ENCODE results near the gene BRD3. TPM values are rescaled to one million over a fixed set of nuclear protein-coding genes. Genes with fewer than 3 reads are reported as not detected.

BRD3 gene
- total RNA-seq, 1 experiment from 2014 or later, result 47.3 TPM

- H4K20me1 ChIP-seq (ENCODE audit: insufficient read depth), result peaks cover 76% of the 10 kb centered on the region
- H3F3A ChIP-seq (ENCODE audit: insufficient read depth, low read depth), result no peaks in the 10 kb centered on the region
- H3K27ac ChIP-seq, result no peak overlapping the region
- H3K27me3 ChIP-seq (ENCODE audit: insufficient read depth, low read depth), result no peaks in the 10 kb centered on the region
- H3K36me3 ChIP-seq (ENCODE audit: low read depth), result no peaks in the 10 kb centered on the region
- BruUV-seq (replicated peaks), result no TSS peak
- peaks cover 18% of the 10 kb centered on the region for H3K4me1 ChIP-seq (replicated peaks; ENCODE audit: insufficient read depth)
- H3K4me2 ChIP-seq, result no peak overlapping the region
- no peaks in the 10 kb centered on the region for H3K9me2 ChIP-seq (ENCODE audit: insufficient read depth)
- DNase-seq, result no peak
- TF ChIP-seq EZH2 (IDR thresholded peaks at IDR 0.05; ENCODE audit: low read depth), result no peak
- TF ChIP-seq, protein P1, sequence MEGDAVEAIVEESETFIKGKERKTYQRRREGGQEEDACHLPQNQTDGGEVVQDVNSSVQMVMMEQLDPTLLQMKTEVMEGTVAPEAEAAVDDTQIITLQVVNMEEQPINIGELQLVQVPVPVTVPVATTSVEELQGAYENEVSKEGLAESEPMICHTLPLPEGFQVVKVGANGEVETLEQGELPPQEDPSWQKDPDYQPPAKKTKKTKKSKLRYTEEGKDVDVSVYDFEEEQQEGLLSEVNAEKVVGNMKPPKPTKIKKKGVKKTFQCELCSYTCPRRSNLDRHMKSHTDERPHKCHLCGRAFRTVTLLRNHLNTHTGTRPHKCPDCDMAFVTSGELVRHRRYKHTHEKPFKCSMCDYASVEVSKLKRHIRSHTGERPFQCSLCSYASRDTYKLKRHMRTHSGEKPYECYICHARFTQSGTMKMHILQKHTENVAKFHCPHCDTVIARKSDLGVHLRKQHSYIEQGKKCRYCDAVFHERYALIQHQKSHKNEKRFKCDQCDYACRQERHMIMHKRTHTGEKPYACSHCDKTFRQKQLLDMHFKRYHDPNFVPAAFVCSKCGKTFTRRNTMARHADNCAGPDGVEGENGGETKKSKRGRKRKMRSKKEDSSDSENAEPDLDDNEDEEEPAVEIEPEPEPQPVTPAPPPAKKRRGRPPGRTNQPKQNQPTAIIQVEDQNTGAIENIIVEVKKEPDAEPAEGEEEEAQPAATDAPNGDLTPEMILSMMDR (conservative IDR thresholded peaks at IDR 0.05), result no peak
- intact Hi-C loops (cut with micrococcal nuclease; ENCODE audit: unreplicated experiment), result no loop called here
- H3K79me2 ChIP-seq (ENCODE audit: low read depth), result peaks cover 49% of the 10 kb centered on the region
- POLR2A ChIA-PET (ENCODE audit: unreplicated experiment), result no interaction called here
- H3K4me3 ChIP-seq, result no peak overlapping the region
- H2AFZ ChIP-seq, result no peak overlapping the region
- no peaks in the 10 kb centered on the region for H3K9me3 ChIP-seq (ENCODE audit: insufficient read depth, low read depth)
- CTCF ChIA-PET, result no interaction called here
Measured at GRCh38 chr9:134058716-134059115, 9.1 kb downstream of the BRD3 start.

DNA sequence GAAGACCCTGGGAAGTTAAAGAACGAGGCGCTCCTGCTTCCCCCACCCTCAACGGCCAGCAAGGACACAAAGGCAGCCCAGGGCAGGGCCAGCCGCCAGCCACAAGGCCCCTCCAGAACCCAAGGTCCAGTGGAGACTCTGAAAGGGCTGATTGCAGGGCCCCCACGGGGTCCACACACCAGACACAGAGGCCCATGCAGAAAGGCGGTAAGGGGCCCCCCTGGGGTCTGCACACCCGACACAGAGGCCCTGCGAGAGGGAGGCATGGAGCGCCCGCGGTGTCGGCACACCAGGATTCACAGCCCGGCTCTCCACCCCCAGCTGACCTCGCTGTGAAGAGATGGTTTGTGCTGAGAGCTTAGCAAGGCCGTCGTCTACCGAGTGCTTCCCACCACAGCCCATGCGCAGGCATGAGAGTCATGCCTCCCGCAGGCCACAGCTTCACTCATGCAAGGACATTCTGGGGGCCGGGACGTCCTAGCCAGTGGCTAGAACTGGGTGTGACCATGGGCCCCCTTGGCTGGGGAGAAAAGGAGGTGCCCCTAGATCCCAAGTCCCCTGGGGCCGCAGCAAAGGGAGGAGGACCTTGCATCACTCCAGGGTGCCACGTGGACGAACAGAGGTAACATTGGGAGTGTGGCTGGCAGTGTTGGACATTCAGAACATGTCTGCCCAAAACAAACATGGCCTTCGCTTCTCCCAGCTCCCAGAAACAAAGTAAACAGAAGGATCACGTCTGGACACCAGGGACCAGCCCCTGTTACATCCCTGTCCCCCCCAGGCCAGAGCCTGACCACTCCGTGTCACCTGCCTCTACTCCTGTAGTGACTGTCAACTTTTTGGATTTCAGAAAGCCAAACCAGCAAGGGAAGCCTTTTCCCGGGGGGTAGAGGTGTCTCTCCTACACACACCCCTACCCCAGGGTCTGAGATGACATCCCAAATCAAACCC, 9.8 kb downstream of the BRD3 start:
- no peaks in the 10 kb centered on the region for H3F3A ChIP-seq (ENCODE audit: insufficient read depth, low read depth)
- DNase-seq, result no peak
- H3K79me2 ChIP-seq (ENCODE audit: low read depth), result peaks cover 42% of the 10 kb centered on the region
- no peak overlapping the region for H2AFZ ChIP-seq
- no peak overlapping the region for H3K4me3 ChIP-seq
- no peaks in the 10 kb centered on the region for H3K9me3 ChIP-seq (ENCODE audit: insufficient read depth, low read depth)
- no peaks in the 10 kb centered on the region for H3K36me3 ChIP-seq (ENCODE audit: low read depth)
- peaks cover 18% of the 10 kb centered on the region for H3K4me1 ChIP-seq (replicated peaks; ENCODE audit: insufficient read depth)
- ChIA-PET POLR2A (ENCODE audit: unreplicated experiment) (no interaction called here), CTCF (no interaction called here)
- intact Hi-C loops (cut with micrococcal nuclease; ENCODE audit: unreplicated experiment), result no loop called here
- no peak overlapping the region for H3K27ac ChIP-seq
- H4K20me1 ChIP-seq (ENCODE audit: insufficient read depth), result peaks cover 76% of the 10 kb centered on the region
- TF ChIP-seq EZH2 (IDR thresholded peaks at IDR 0.05; ENCODE audit: low read depth), result no peak
- TF ChIP-seq, protein P1 (conservative IDR thresholded peaks at IDR 0.05), result no peak
- H3K9me2 ChIP-seq (ENCODE audit: insufficient read depth), result no peaks in the 10 kb centered on the region
- BruUV-seq (replicated peaks), result no TSS peak
- no peak overlapping the region for H3K4me2 ChIP-seq
- no peaks in the 10 kb centered on the region for H3K27me3 ChIP-seq (ENCODE audit: insufficient read depth, low read depth)

DNA sequence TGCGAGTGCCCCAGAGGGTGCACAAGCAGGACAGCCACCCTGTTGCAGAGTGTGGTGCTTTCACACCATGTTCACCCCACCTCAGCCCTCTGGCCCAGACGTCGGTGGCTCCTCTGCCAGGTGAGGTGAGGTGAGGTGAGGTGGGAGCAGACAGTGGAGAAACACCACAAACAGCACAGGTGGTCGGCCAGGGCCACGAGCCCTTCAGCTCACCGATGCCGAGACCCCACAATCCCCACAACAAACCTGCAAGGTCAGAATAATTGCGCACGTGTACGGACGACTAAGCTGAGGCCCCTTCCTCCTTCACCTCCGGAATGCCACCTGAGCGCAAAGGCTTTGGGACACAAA, 10.5 kb downstream of the BRD3 start:
- peaks cover 18% of the 10 kb centered on the region for H3K4me1 ChIP-seq (replicated peaks; ENCODE audit: insufficient read depth)
- POLR2A ChIA-PET (ENCODE audit: unreplicated experiment), result no interaction called here
- peaks cover 75% of the 10 kb centered on the region for H4K20me1 ChIP-seq (ENCODE audit: insufficient read depth)
- no peaks in the 10 kb centered on the region for H3K27me3 ChIP-seq (ENCODE audit: insufficient read depth, low read depth)
- no TSS peak for BruUV-seq (replicated peaks)
- H3F3A ChIP-seq (ENCODE audit: insufficient read depth, low read depth), result no peaks in the 10 kb centered on the region
- CTCF ChIA-PET, result no interaction called here
- H3K4me3 ChIP-seq, result no peak overlapping the region
- H3K79me2 ChIP-seq (ENCODE audit: low read depth), result peaks cover 34% of the 10 kb centered on the region; the same call in 1 of the 2 replicates
- H3K36me3 ChIP-seq (ENCODE audit: low read depth), result no peaks in the 10 kb centered on the region
- TF ChIP-seq, protein P1 (conservative IDR thresholded peaks at IDR 0.05), result no peak
- no peaks in the 10 kb centered on the region for H3K9me2 ChIP-seq (ENCODE audit: insufficient read depth)
- DNase-seq, result no peak
- intact Hi-C loops (cut with micrococcal nuclease; ENCODE audit: unreplicated experiment), result no loop called here
- H3K4me2 ChIP-seq, result no peak overlapping the region
- H2AFZ ChIP-seq, result no peak overlapping the region
- H3K9me3 ChIP-seq (ENCODE audit: insufficient read depth, low read depth), result no peaks in the 10 kb centered on the region
- no peak overlapping the region for H3K27ac ChIP-seq
